Astrocyte of the spinal cord (primary cell): ENCODE results near the gene NR1H2.
"Not testable (repeated sequence)": the region's sequence is repeated elsewhere in the genome, so short reads cannot be mapped to it uniquely, and the experiment has no call there.

ENCODE experiments used
- DNase-seq: peaks from one replicate; pipeline ENCODE4 v3.0.0; 2011; ENCODE audit warnings: low read depth, low spot score
- H3K4me3 ChIP-seq: 2 replicates; pipeline ENCODE4 v1.5.1; 2011; ENCODE audit warnings: low read depth, mild to moderate bottlenecking, low read length, moderate library complexity
- CTCF ChIP-seq: IDR thresholded peaks from 2 replicates; pipeline ENCODE4 v1.5.1; 2012; ENCODE audit warnings: low read depth, mild to moderate bottlenecking, low read length, inconsistent platforms
- in situ Hi-C: cut with HindIII; loops from 2 replicates; pipeline ENCODE4 v1.10.0; 2017; ENCODE audit warnings: low sequenced_read_pairs

Gene NR1H2

GRCh38 chr19:50352242-50352641 lies 24.0 kb upstream of the NR1H2 start:
- TF ChIP-seq CTCF: no peak
- DNase-seq: no peak
- H3K4me3 ChIP-seq: no peak overlapping the region
- in situ Hi-C loops: no loop called here

- H3K4me3 ChIP-seq, DNase-seq, in situ Hi-C loops: not testable (repeated sequence)
Measured at GRCh38 chr19:50353487-50353880, 22.8 kb upstream of the NR1H2 start.

GRCh38 chr19:50356691-50357177 lies 19.5 kb upstream of the NR1H2 start:
- no peak for TF ChIP-seq CTCF
- DNase-seq: no peak
- in situ Hi-C loops: no loop called here
- H3K4me3 ChIP-seq: no peak overlapping the region

- TF ChIP-seq CTCF: peak; percentile 83
- DNase-seq: peak; percentile 60
Measured at GRCh38 chr19:50357178-50358100, 18.8 kb upstream of the NR1H2 start.

GRCh38 chr19:50358483-50359327 lies 17.6 kb upstream of the NR1H2 start:
- DNase-seq: peak; percentile 33
- TF ChIP-seq CTCF: no peak
- in situ Hi-C loops: no loop called here
- peak overlapping the region; percentile 39 for H3K4me3 ChIP-seq

More at GRCh38 chr19:50357178-50358100, 18.8 kb upstream of the NR1H2 start:
- in situ Hi-C loops: no loop called here
- H3K4me3 ChIP-seq: peak overlapping the region; percentile 37

GRCh38 chr19:50359328-50359818 lies 16.9 kb upstream of the NR1H2 start:
- no peak for DNase-seq
- no peak for TF ChIP-seq CTCF
- in situ Hi-C loops: no loop called here
- no peak overlapping the region for H3K4me3 ChIP-seq
